Measurements from ENCODE around the gene FBXL16. TPM values are rescaled to one million over a fixed set of nuclear protein-coding genes. Genes with fewer than 3 reads are reported as not detected.

FBXL16 gene
- total and polyA plus RNA-seq, 5 donors from 2014 or later: 8.5 to 18.6 (median 9.6) TPM

GRCh38 chr16:703406-703805 is 2.2 kb downstream of the FBXL16 start:
- H3K36me3 Mint-ChIP-seq: no peaks in the 10 kb centered on the region
- H3K9me3 ChIP-seq (ENCODE audit: control insufficient read depth in 2 of 2, low read length in 2 of 2): no peaks in the 10 kb centered on the region
- H3K36me3 ChIP-seq (ENCODE audit: control insufficient read depth, insufficient read depth, low read length): no peaks in the 10 kb centered on the region
- DNase-seq (no peak), ATAC-seq (ENCODE audit: low read depth in 2 of 2) (no peak)
- H3K9me3 Mint-ChIP-seq: no peaks in the 10 kb centered on the region
- H3K27me3 ChIP-seq (ENCODE audit: control insufficient read depth, insufficient read depth, low read length): peaks cover 10% of the 10 kb centered on the region
- no peak overlapping the region for H3K27ac ChIP-seq (ENCODE audit: insufficient read depth, low read length, poor library complexity, severe bottlenecking)
- H3K4me1 Mint-ChIP-seq: peaks cover 0 to 24% (median 4%) of the 10 kb centered on the region in 4 donors
- peaks cover 37% of the 10 kb centered on the region for H3K4me1 ChIP-seq (ENCODE audit: control insufficient read depth, insufficient read depth, low read length, poor library complexity, severe bottlenecking)
- H3K27ac Mint-ChIP-seq: no peak overlapping the region
- H3K4me3 Mint-ChIP-seq: no peak overlapping the region
- H3K4me3 ChIP-seq (ENCODE audit: low read depth, low read length): no peak overlapping the region
- peaks cover 51% of the 10 kb centered on the region for H3K27me3 Mint-ChIP-seq

GRCh38 chr16:702341-702740 is 3.3 kb downstream of the FBXL16 start:
- H3K4me3 Mint-ChIP-seq: peak overlapping the region in 1 of 4 donors; percentile 61
- Histone ChIP-seq H3K4me3 (ENCODE audit: low read depth, low read length) (no peak overlapping the region), H3K9me3 (ENCODE audit: control insufficient read depth in 2 of 2, low read length in 2 of 2) (no peaks in the 10 kb centered on the region), H3K27ac (ENCODE audit: insufficient read depth, low read length, poor library complexity, severe bottlenecking) (no peak overlapping the region), H3K36me3 (ENCODE audit: control insufficient read depth, insufficient read depth, low read length) (no peaks in the 10 kb centered on the region), H3K4me1 (ENCODE audit: control insufficient read depth, insufficient read depth, low read length, poor library complexity, severe bottlenecking) (peaks cover 37% of the 10 kb centered on the region), H3K27me3 (ENCODE audit: control insufficient read depth, insufficient read depth, low read length) (peaks cover 6% of the 10 kb centered on the region)
- ATAC-seq (ENCODE audit: low read depth in 2 of 2): no peak
- peaks cover 0 to 27% (median 4%) of the 10 kb centered on the region in 4 donors for H3K4me1 Mint-ChIP-seq
- no peak for DNase-seq
- no peaks in the 10 kb centered on the region for H3K9me3 Mint-ChIP-seq
- no peak overlapping the region for H3K27ac Mint-ChIP-seq
- H3K27me3 Mint-ChIP-seq: peaks cover 42% of the 10 kb centered on the region
- no peaks in the 10 kb centered on the region for H3K36me3 Mint-ChIP-seq

- H3K27me3 ChIP-seq (ENCODE audit: control insufficient read depth, insufficient read depth, low read length): peaks cover 5% of the 10 kb centered on the region
- DNase-seq (peak in 1 of 3 donors; percentile 55), ATAC-seq (ENCODE audit: low read depth in 2 of 2) (peak; percentile 35 to 49)
- H3K9me3 Mint-ChIP-seq: no peaks in the 10 kb centered on the region
- no peak overlapping the region for H3K27ac ChIP-seq (ENCODE audit: insufficient read depth, low read length, poor library complexity, severe bottlenecking)
- peaks cover 37% of the 10 kb centered on the region for H3K4me1 ChIP-seq (ENCODE audit: control insufficient read depth, insufficient read depth, low read length, poor library complexity, severe bottlenecking)
- peaks cover 0 to 27% (median 4%) of the 10 kb centered on the region in 4 donors for H3K4me1 Mint-ChIP-seq
- H3K27ac Mint-ChIP-seq: no peak overlapping the region
- no peaks in the 10 kb centered on the region for H3K36me3 Mint-ChIP-seq
- no peak overlapping the region for H3K4me3 ChIP-seq (ENCODE audit: low read depth, low read length)
- H3K36me3 ChIP-seq (ENCODE audit: control insufficient read depth, insufficient read depth, low read length): no peaks in the 10 kb centered on the region
- H3K4me3 Mint-ChIP-seq: no peak overlapping the region
- peaks cover 30% of the 10 kb centered on the region for H3K27me3 Mint-ChIP-seq
- H3K9me3 ChIP-seq (ENCODE audit: control insufficient read depth in 2 of 2, low read length in 2 of 2): no peaks in the 10 kb centered on the region
Measured at GRCh38 chr16:700684-701584, 4.7 kb downstream of the FBXL16 start.

GRCh38 chr16:698911-699671 is 6.5 kb downstream of the FBXL16 start:
- H3K36me3 ChIP-seq (ENCODE audit: control insufficient read depth, insufficient read depth, low read length): no peaks in the 10 kb centered on the region
- DNase-seq (peak in 1 of 3 donors; percentile 52), ATAC-seq (ENCODE audit: low read depth in 2 of 2) (no peak)
- no peak overlapping the region for H3K27ac Mint-ChIP-seq
- no peaks in the 10 kb centered on the region for H3K36me3 Mint-ChIP-seq
- peaks cover 0 to 37% (median 4%) of the 10 kb centered on the region in 4 donors for H3K4me1 Mint-ChIP-seq
- no peak overlapping the region for H3K4me3 ChIP-seq (ENCODE audit: low read depth, low read length)
- peaks cover 26% of the 10 kb centered on the region for H3K27me3 Mint-ChIP-seq
- peaks cover 53% of the 10 kb centered on the region for H3K4me1 ChIP-seq (ENCODE audit: control insufficient read depth, insufficient read depth, low read length, poor library complexity, severe bottlenecking)
- no peaks in the 10 kb centered on the region for H3K9me3 ChIP-seq (ENCODE audit: control insufficient read depth in 2 of 2, low read length in 2 of 2)
- peaks cover 0 to 1% (median 0%) of the 10 kb centered on the region in 7 donors for H3K9me3 Mint-ChIP-seq
- H3K27me3 ChIP-seq (ENCODE audit: control insufficient read depth, insufficient read depth, low read length): peaks cover 5% of the 10 kb centered on the region
- no peak overlapping the region for H3K27ac ChIP-seq (ENCODE audit: insufficient read depth, low read length, poor library complexity, severe bottlenecking)
- H3K4me3 Mint-ChIP-seq: peak overlapping the region; percentile 49 to 67 (median 61)

GRCh38 chr16:695355-696089 is 10.1 kb downstream of the FBXL16 start:
- Mint-ChIP-seq H3K4me3 (peak overlapping the region; percentile 69 to 87 (median 86)), H3K27me3 (peaks cover 4% of the 10 kb centered on the region), H3K36me3 (no peaks in the 10 kb centered on the region), H3K9me3 (peaks cover 0 to 1% (median 0%) of the 10 kb centered on the region in 7 donors), H3K4me1 (peaks cover 0 to 38% (median 4%) of the 10 kb centered on the region in 4 donors), H3K27ac (peak overlapping the region; percentile 62 to 96 (median 87))
- H3K27ac ChIP-seq (ENCODE audit: insufficient read depth, low read length, poor library complexity, severe bottlenecking): peak overlapping the region; percentile 23
- no peaks in the 10 kb centered on the region for H3K27me3 ChIP-seq (ENCODE audit: control insufficient read depth, insufficient read depth, low read length)
- ATAC-seq (ENCODE audit: low read depth in 2 of 2): peak; percentile 79 to 81
- peaks cover 47% of the 10 kb centered on the region for H3K4me1 ChIP-seq (ENCODE audit: control insufficient read depth, insufficient read depth, low read length, poor library complexity, severe bottlenecking)
- no peaks in the 10 kb centered on the region for H3K9me3 ChIP-seq (ENCODE audit: control insufficient read depth in 2 of 2, low read length in 2 of 2)
- DNase-seq: peak; percentile 60 to 77 (median 76)
- peak overlapping the region; percentile 26 for H3K4me3 ChIP-seq (ENCODE audit: low read depth, low read length)
- no peaks in the 10 kb centered on the region for H3K36me3 ChIP-seq (ENCODE audit: control insufficient read depth, insufficient read depth, low read length)

GRCh38 chr16:694863-695354 is 10.7 kb downstream of the FBXL16 start:
- Histone ChIP-seq H3K9me3 (ENCODE audit: control insufficient read depth in 2 of 2, low read length in 2 of 2) (no peaks in the 10 kb centered on the region), H3K4me1 (ENCODE audit: control insufficient read depth, insufficient read depth, low read length, poor library complexity, severe bottlenecking) (peaks cover 45% of the 10 kb centered on the region), H3K36me3 (ENCODE audit: control insufficient read depth, insufficient read depth, low read length) (no peaks in the 10 kb centered on the region), H3K4me3 (ENCODE audit: low read depth, low read length) (no peak overlapping the region), H3K27ac (ENCODE audit: insufficient read depth, low read length, poor library complexity, severe bottlenecking) (peak overlapping the region; percentile 33), H3K27me3 (ENCODE audit: control insufficient read depth, insufficient read depth, low read length) (no peaks in the 10 kb centered on the region)
- DNase-seq (no peak), ATAC-seq (ENCODE audit: low read depth in 2 of 2) (no peak)
- Mint-ChIP-seq H3K27ac (no peak overlapping the region), H3K4me1 (peaks cover 2 to 40% (median 7%) of the 10 kb centered on the region in 4 donors), H3K4me3 (peak overlapping the region in 3 of 4 donors; percentile 55 to 84 (median 61)), H3K36me3 (no peaks in the 10 kb centered on the region), H3K9me3 (peaks cover 0 to 1% (median 0%) of the 10 kb centered on the region in 7 donors), H3K27me3 (peaks cover 4% of the 10 kb centered on the region)

Data from CD4-positive, CD25-positive, alpha-beta regulatory T cell (primary cell).